Activated CD4-positive, CD25-positive, alpha-beta regulatory T cell (primary cell): ENCODE results near the gene CCL22.
"Not testable (repeated sequence)": the region's sequence is repeated elsewhere in the genome, so short reads cannot be mapped to it uniquely, and the experiment has no call there.

Experiments
- DNase-seq, 4 experiments: peaks; one replicate each; lab custom pipeline; 2025; lab: John Stamatoyannopoulos, UW

Gene CCL22

DNA sequence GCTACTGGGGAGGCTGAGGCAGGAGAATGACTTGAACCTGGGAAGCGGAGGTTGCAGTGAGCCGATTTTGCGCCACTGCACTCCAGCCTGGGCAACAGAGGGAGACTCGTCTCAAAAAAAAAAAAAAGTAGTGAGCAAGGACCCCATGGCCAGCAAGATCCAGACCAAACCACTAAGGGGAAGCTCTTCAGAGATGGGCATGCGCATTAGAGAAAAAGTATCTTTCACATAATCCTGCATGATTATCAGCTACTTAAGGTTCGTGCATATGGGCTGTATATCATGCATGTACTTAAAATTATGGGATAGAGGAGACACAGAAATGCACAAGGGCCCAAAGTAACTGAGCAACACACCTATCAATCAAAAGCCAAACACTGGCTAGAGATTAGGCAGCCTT, 10.7 kb upstream of the CCL22 start:
- DNase-seq = no peak

DNA sequence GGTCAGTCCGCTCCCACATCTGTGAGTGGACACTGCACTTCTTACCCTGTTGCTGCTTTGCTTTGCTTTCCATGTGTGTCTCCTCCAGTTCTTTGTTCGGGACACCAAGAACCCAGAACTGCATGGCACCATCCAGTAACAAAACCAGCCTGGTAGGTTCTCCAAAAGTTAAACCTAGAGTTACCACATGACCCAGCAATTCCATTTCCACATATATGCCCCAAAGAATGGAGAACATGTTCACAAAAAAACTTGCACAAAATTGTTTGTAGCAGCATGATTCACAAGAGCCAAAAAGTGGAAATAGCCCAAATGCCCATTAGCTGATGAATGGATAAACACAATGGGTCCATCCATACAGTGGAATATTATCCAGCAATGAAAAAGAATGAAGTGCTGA, 10.3 kb upstream of the CCL22 start:
- no peak for DNase-seq

DNA sequence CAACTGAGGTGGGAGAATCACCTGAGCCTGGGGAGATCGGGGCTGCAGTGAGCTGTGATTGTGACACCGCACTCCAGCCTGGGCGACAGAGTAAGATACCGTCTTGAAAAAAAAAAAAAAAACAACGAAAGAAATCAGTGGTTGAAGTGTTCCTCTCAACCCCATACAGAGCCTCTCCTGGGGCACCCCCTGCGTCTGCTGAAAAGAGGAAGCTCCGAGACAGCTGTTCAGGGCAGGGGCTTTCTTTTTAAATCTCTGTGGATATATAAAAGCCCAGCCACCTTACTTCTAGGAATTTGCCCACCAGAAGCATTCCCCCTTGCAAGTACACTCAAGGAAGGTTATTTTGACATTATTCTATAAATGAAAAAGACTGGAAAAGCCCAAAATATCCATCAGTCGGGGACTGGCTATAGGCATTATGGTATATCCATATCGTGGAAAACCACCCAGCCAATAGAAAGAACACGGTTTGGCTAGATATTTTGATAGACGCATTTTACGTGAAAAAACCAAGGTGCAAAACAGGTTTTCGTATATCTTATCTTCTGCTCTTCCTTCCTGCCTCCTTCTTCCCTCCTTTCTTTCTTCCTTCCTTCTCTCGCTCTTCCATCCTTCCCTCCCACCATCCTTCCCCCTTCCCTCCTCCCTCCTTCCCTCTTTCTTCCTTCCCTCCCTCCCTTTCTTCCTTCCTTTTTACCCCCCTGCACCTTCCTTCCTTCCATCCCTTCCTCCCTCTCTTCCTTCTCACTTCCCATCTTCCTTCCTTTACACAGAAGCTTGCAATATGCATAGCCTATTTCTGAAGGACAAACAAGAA, 9.2 kb upstream of the CCL22 start:
- DNase-seq = no peak

DNA sequence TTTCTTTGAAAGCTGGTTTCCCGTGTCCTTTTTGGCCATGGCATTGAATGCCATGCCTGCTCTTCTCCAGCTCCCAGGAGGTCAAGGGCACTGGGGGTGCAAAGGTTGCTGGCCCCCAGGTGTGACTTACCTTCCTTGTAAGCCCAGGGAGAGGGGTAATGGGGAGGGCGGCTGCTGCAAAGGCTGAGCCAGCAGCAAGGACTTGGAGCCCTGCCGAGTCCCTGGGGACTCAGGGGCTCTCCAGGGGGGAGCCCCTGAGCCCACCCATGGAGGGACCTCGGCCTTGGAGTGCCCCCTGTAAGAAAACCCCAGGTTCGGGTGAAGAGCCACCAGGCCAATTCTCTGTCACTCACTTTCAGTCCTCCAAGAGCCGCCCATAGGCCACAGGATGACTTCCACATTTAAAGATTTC, 5.9 kb upstream of the CCL22 start:
- DNase-seq = no peak

DNA sequence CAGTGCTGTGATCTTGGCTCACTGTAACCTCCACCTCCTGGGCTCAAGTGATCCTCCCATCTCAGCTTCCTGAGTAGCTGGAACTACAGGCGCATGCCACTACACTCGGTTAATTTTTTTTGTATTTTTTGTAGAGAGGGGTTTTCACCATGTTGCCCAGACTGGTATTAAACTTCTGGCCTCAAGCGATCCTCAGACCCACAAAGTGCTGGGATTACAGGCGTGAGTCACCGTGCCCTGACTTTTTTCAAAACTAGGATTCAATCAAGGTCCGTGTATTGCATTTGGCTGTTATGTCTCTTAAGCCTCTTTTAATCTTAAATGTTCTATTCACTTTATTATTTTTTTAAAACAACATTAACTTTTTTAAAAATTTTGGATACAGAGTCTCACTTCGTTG, 4.3 kb upstream of the CCL22 start:
- no peak for DNase-seq

DNA sequence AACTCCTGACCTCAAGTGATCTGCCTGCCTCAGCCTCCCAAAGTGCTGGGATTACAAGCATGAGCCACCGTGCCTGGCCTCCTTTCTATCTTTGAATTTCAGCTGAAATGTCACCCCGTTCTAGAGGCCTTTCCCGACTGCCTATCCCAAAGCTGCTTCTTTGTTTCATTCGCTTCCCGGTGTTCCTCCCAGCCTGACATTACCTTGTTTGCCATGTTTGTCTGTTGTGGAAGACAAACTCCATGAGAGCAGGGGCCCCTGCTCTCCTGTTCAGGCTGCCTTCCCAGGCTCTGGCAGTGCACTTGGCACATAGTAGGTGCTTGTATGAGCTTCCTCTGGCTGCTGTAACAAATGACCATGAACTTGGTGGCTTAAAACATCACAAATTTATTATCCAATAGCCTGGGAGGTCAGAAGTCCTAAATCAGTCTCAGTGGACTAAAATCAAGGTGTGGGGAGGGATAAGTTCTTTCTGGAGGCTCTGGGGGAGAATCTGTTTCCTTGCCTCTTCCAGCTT, 2.6 kb upstream of the CCL22 start:
- no peak for DNase-seq

DNA sequence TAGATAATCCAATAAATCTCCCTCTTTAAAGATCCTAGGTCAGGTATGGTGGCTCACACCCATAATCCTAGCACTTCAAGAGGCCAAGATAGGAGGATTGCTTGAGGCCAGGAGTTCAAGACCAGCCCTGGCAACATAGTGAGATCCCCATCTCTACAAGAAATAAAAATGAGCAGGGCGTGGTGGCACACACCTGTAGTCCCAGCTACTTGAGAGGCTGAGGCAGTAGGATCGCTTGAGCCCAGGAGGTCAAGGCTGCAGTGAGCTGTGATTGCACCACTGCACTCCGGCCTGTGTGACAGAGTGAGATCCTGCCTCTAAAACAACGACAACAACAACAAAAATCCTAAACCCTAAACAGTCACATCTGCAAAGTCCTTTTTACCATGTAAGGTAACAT, 2.0 kb upstream of the CCL22 start:
- no peak for DNase-seq

DNA sequence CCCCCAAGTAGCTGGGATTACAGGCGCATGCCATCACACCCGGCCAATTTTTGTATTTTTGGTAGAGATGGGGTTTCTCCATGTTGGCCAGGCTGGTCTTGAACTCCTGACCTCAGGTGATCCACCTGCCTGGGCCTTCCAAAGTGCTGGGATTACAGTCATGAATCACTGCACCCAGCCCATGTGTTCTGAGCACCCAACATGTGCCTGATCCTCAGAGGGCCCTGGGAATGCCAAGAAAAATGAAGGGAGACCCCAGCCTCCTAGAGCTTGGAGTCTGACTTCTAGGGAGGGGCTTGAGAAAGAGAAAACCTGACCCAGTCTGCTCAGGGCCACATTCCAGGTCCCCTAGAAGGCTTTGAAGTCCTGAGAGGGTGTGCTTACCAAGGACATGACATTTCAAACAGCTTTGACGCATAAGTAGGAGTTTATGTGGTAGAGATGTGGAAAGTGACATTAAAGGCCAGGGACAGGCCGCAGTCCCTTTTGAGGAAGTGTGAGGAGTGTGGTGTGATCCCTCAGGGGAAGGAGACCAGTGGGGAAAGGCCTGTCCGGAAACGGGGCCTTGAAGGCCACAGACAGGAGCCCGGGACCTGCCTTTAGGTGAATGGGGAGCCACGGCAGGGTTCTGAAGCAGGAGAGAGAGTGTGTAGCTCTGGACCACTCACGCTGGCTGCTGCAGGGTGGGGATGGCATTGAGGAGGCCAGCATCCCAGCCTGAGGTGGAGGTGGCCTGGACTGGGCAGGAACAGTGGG, 1.1 kb upstream of the CCL22 start:
- no peak for DNase-seq

DNA sequence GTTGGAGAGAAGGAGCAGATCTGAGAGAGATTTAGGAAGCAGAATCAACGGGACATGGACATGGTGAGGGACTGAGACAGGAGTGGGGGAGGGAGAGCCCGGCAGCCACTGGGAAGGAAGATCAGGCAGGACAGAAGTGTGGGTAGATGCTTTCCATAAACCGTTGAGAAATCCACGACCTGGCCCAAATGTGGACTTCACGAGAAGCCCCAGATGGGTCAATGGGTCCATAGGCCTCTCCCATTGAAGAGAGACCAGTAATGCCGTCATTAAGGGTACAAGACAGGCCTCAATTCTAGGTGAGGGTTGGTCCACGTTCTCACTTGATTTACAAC, 530 bp upstream of the CCL22 start:
- no peak for DNase-seq

DNA sequence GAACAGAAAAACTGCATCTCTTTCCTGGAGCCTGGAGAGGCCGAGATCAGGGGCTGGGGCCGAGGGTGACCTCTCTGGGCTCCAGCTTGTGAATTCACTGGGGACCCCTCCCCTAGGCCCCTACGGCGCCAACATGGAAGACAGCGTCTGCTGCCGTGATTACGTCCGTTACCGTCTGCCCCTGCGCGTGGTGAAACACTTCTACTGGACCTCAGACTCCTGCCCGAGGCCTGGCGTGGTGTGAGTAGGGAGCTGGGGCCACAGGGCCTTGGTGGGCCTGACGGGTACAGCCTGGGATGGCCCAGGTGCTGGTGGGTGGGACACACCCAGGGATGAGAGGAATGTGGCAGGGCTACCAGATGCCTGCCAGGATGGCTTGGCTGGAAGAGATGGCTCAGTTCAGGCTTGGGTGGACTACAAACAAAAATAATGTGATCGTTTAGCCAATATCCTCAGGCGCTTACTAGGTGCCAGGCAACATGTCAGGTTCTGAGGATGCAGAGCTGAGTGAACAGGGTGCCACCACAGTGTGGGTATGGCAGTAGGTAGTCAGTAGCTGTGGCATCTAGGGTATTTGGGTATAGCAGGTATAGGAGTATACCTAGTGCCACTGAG, 1.8 kb downstream of the CCL22 start:
- DNase-seq = no peak

DNA sequence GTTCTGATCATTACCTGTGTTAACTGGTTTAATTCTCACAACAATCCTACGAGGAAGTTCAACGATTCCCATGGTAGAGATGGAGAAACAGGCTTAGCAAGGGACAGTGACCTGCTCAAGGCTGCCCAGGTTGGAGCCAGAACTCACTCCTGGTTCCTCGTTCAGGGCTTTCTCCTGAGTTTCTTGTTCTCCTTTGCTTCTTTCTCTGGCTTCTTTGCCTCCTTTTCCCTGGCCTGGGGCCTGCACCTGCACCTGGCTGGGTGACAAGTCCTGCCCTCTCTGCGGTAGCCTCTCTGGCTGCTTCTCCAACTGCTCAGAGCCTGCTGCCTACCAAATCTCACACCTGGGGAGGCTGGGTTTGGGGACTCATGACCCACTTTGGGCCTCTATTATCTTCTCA, 2.8 kb downstream of the CCL22 start:
- DNase-seq = no peak

DNA sequence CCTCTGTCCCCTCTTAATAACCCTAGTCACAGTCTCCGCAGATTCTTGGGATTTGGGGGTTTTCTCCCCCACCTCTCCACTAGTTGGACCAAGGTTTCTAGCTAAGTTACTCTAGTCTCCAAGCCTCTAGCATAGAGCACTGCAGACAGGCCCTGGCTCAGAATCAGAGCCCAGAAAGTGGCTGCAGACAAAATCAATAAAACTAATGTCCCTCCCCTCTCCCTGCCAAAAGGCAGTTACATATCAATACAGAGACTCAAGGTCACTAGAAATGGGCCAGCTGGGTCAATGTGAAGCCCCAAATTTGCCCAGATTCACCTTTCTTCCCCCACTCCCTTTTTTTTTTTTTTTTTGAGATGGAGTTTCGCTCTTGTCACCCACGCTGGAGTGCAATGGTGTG, 5.6 kb downstream of the CCL22 start:
- no peak for DNase-seq

DNA sequence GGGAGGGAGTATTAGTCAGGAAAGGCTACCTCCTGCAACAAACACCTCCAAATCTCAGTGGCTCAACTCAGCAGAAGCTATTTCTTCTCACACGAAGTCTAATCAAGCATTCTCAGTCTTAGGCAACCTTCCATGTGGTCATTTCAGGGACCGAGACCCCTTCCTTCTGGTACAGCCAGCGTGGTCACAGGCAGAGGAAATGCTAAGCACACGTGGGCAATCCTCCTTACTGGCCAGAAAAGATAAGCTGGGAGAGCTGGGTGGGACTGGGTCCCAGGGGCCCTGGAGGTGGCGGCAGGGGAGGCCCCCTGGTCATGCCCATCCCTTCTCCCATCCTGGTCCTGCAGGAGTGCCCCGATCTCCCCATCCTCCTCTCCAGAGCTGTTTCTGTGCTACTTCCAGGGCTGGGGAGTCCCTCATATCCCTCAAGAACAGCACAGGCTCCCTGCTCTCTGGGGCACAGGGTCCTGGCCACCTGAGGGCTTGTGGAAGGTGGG, 8.0 kb downstream of the CCL22 start:
- DNase-seq = no peak

DNA sequence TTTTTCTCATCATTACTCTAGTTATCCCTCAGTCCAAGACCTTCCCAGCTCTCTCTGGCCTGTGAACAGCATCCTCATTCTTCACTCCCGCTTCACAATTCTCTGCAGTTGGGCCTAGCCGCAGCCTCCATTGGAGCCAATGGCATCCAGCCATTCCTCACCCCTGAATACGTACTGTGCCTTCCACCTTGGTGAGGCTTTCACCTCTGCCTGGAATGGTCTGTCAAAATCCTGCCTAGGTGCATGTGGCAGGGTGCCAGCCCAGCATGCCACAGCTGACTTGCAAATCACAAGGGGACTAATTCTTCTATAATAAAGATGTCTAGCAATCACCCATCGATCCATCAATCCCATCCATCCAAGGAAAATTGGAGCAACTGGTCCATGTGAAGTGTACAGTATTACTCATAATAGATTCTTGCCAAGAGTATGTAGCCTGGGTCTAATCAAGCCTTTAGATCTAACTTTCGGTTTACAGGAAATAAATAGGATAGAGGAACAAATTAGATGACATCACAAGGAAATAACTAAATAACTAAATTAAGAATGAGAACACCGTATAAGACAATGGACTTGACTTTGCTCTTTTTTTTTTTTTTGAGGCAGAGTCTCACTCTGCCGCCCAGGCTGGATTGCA, 8.7 kb downstream of the CCL22 start:
- no peak for DNase-seq

DNA sequence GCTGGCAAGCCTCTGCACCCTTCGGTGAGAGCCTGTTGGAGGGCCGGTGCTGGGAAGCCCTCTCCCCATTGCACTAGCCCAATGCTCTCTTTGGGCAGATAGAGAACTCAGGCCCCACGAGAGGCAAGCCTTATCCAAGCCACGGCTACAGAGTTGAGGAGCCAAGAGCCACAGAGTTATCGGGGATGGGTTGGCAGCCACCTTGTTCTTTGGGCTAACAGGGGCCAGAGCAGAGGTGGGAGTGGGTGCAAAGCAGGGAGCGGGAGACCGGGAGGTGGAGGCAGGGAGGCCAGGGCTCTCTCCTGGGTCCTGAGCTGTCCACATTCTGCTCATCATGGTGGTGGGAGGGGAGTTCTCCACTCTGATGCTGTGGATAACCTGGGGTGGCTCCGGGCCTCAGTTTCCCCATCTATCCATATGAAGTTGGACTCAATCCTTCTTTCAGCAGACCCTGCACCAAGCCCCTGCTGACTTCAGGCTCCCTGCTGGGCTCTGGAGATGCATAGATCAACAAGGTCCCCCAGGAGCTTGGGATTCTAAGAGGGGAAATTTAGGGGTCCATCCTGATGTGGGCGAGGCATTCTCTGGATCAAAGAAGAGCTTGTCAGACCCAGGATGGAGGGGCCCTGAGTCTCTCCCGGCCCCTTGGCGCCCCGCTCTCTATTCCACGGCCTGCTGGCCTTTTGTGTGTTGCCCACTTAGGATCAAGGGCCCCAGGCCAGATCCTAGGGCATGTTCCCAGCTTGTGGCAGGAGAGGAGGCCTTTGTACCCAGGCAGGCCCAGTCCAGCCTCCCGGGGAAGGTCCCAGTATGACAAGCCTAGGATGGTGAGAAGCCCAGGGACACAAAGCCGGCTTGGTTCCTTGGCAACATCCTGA, 13.2 kb downstream of the CCL22 start:
- DNase-seq = no peak

DNA sequence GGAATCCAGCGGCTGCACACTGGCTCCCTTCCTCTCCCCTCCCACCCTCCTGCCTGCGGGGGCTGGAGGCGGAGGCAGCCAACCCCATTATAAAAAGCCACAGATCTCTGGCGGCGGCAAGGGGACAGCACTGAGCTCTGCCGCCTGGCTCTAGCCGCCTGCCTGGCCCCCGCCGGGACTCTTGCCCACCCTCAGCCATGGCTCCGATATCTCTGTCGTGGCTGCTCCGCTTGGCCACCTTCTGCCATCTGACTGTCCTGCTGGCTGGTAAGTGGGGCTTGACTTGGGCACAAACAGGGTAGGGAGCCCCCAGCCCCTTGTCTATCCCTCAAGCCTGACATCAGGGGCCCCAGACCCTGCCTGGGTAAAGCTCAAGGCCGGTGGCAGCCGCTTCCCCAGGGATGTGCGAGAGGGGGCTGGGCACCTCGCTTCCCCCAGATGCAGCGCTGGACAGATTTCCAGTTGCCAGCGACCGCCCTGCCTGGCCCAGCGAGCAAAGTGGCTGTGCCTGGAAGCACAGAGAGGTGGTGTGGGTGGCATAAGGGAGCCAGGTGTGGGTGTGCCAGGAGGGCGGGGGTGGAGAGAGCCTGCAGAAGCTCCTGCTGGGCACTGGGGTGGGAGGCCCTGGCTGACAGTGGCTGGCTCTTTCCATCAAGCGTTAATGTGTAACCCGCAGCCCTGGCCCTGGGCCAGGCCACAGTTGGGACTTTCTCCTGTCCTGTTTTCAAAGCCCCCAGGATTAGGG, 14.0 kb downstream of the CCL22 start, which contains the start of gene CX3CL1:
Gene CX3CL1 (plus strand): TSS at position 119 of the 745 bp plus-strand sequence. CDS start 79 bp downstream, at position 198.
- DNase-seq = no peak

DNA sequence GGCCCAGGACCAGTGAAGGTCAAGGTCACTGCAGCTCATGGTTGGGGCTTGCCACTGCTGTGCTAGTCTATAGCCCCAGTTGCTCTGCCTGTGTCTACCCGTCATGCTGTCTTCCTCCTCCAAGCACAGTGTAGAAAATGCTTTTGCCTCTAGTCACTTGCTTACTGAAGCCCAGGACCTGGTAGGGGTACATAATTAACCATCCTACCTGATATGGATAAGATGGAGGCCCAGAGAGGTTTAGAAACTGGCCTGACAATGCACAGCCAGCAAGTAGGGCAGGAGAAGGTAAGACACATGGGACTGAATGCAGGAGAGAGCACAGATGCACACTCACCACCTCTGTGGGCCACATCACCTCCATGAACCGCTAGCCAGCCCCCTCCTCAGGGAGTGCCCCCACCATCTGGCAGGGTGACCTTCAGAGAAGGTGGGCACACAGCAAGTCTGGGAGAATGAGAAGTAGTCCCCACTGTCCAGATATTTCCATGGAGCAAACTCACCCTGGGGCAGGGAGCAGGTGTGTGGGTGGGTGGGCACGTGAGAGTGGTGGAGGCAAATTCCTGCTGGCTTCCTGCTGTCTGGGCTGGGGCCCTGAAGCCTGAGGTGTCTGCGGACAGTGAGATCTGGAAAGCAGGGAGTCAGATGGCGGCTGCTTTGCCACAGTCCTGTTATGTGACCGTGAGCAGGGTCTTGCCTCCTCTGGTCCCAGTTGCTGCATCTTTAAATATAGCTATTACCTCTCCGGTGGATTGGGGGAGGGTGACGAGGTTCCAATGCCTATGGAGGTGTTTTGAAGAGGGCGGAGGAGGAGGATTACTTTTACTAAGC, 14.7 kb downstream of the CCL22 start:
- DNase-seq = no peak

DNA sequence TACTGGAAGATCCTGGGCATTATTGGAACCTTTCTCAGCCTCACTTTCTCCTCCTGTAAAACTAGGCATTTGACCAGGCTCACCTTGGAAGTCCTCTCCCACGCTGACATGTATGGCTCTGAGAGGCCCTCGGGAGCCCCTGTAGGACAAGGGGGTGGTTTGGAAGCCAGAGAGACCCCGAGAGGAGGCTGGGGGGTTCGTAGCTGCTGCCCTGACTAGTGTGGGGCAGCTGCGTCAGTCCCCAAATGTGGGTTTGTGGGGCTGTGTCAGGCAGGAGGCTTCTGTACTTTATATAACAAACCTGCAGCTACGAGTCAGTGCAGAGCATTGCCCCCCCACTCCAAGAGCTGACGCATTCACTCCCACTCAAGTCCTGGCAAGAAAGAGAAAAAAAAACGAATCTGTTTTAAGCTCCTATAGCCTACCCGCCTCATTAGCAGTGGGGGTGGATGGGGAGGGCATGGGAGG, 15.5 kb downstream of the CCL22 start:
- no peak for DNase-seq

DNA sequence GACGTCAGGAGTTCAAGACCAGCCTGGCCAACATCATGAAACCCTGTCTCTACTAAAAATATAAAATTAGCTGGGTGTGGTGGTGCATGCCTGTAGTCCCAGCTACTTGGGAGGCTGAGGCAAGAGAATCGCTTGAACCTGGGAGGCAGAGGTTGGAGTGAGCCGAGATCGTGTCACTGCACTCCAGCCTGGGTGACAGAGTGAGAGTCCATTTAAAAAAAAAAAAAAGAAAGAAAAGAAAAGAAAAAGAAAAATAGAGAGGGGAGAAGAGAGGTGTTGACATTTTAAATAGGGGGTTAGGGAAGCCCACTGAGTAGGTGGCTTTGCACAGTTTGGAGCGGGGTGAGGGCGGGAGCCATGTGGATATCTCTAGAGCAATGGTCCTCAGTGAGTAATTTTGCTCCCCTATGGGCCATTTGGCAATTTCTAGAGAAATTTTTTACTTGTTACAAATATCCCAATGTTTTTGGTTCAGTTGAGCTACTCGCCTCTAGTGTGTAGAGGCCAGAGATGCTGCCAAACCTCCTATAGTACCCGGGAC, 16.4 kb downstream of the CCL22 start:
- not testable (repeated sequence) for DNase-seq
